ENCODE measurements around the gene PGAM4.
"Not testable (repeated sequence)": the region's sequence is repeated elsewhere in the genome, so short reads cannot be mapped to it uniquely, and the experiment has no call there.

The PGAM4 gene

GRCh38 chrX:77949840-77950239, 19.6 kb downstream of the PGAM4 start:
- DNase-seq (ENCODE audit: low read depth), result peak; percentile 86

GRCh38 chrX:77946571-77946970, 22.9 kb downstream of the PGAM4 start:
- TF ChIP-seq CTCF (IDR thresholded peaks at IDR 0.05; ENCODE audit: control insufficient read depth, extremely low read depth, insufficient read depth), result no peak
- no peak overlapping the region for H3K4me3 ChIP-seq (ENCODE audit: low read depth, low read length)
- DNase-seq (ENCODE audit: low read depth), result no peak

More at GRCh38 chrX:77949840-77950239, 19.6 kb downstream of the PGAM4 start:
- H3K4me3 ChIP-seq (ENCODE audit: low read depth, low read length), result no peak overlapping the region
- no peak for TF ChIP-seq CTCF (IDR thresholded peaks at IDR 0.05; ENCODE audit: control insufficient read depth, extremely low read depth, insufficient read depth)

GRCh38 chrX:77945910-77946545, 23.4 kb downstream of the PGAM4 start:
- no peak overlapping the region for H3K4me3 ChIP-seq (ENCODE audit: low read depth, low read length)
- no peak for TF ChIP-seq CTCF (IDR thresholded peaks at IDR 0.05; ENCODE audit: control insufficient read depth, extremely low read depth, insufficient read depth)
- no peak for DNase-seq (ENCODE audit: low read depth)

GRCh38 chrX:77945031-77945430, 24.4 kb downstream of the PGAM4 start:
- not testable (repeated sequence) for H3K4me3 ChIP-seq (ENCODE audit: low read depth, low read length); DNase-seq (ENCODE audit: low read depth)

GRCh38 chrX:77938083-77938680, 31.3 kb downstream of the PGAM4 start:
- no peak for TF ChIP-seq CTCF (IDR thresholded peaks at IDR 0.05; ENCODE audit: control insufficient read depth, extremely low read depth, insufficient read depth)
- DNase-seq (ENCODE audit: low read depth), result no peak
- no peak overlapping the region for H3K4me3 ChIP-seq (ENCODE audit: low read depth, low read length)

- TF ChIP-seq CTCF (IDR thresholded peaks at IDR 0.05; ENCODE audit: control insufficient read depth, extremely low read depth, insufficient read depth), result no peak
- H3K4me3 ChIP-seq (ENCODE audit: low read depth, low read length), result no peak overlapping the region
- peak; percentile 86 for DNase-seq (ENCODE audit: low read depth)
Observed at GRCh38 chrX:77937291-77937690, 32.1 kb downstream of the PGAM4 start.

- no peak for TF ChIP-seq CTCF (IDR thresholded peaks at IDR 0.05; ENCODE audit: control insufficient read depth, extremely low read depth, insufficient read depth)
- no peak overlapping the region for H3K4me3 ChIP-seq (ENCODE audit: low read depth, low read length)
- DNase-seq (ENCODE audit: low read depth), result no peak
Observed at GRCh38 chrX:77936299-77936698, 33.1 kb downstream of the PGAM4 start.

Data from LNCaP clone FGC (cell line).